Spleen (tissue), 11 donors: ENCODE results near the gene LRRC8D. TPM values are rescaled to one million over a fixed set of nuclear protein-coding genes. Genes with fewer than 3 reads are reported as not detected.

Experiments used
- DNase-seq: peaks from one replicate; pipeline ENCODE4 v3.0.0-alpha.2; 2020
- H3K27ac ChIP-seq, 8 donors: fragments of 200-600 bp; sonication (generic) in 7 of 8; 1 replicate in 4 of 8; 2 replicates in 4 of 8; pipeline versions ENCODE4 v1.5.0 to v1.8.0; 2016 to 2021; ENCODE audit warnings: inconsistent platforms in 4 of 8, mild to moderate bottlenecking in 4 of 8, moderate library complexity in 1 of 8
- H3K27me3 ChIP-seq, 7 donors: fragments of 200-600 bp; sonication (generic) in 6 of 7; replicated peaks in 1 of 7; 1 replicate in 4 of 7; 2 replicates in 3 of 7; pipeline versions ENCODE4 v1.5.0 to v1.8.0; 2016 to 2021; ENCODE audit warnings: inconsistent platforms in 3 of 7, mild to moderate bottlenecking in 1 of 7
- H3K36me3 ChIP-seq, 6 donors: fragments of 200-600 bp; sonication (generic) in 5 of 6; 1 replicate in 4 of 6; 2 replicates in 2 of 6; pipeline versions ENCODE4 v1.5.0 to v1.8.0; 2016 to 2021; ENCODE audit warnings: inconsistent platforms in 2 of 6
- H3K4me1 ChIP-seq, 6 donors: fragments of 200-600 bp; sonication (generic) in 5 of 6; 1 replicate in 3 of 6; 2 replicates in 3 of 6; pipeline versions ENCODE4 v1.5.0 to v1.8.0; 2016 to 2021; ENCODE audit warnings: inconsistent platforms in 3 of 6
- H3K4me3 ChIP-seq, 8 donors: fragments of 200-600 bp; sonication (generic) in 7 of 8; 1 replicate in 4 of 8; 2 replicates in 4 of 8; pipeline versions ENCODE4 v1.5.0 to v1.8.0; 2016 to 2021; ENCODE audit warnings: inconsistent platforms in 4 of 8, mild to moderate bottlenecking in 4 of 8, moderate library complexity in 2 of 8
- H3K9me3 ChIP-seq, 8 donors: fragments of 200-600 bp; sonication (generic) in 7 of 8; 1 replicate in 4 of 8; 2 replicates in 4 of 8; pipeline versions ENCODE4 v1.5.0 to v1.8.0; 2016 to 2021; ENCODE audit warnings: inconsistent platforms in 4 of 8
- POLR2A ChIP-seq, 3 donors: fragments of 450-650 bp; IDR thresholded peaks; one replicate each; pipeline ENCODE4 v1.5.1; 2017; ENCODE audit warnings: antibody characterized with exemption in 3 of 3, mild to moderate bottlenecking in 1 of 3
- POLR2AphosphoS5 ChIP-seq, 3 donors: sonication (generic); formaldehyde crosslinking; IDR thresholded peaks; one replicate each; pipeline ENCODE4 v1.5.1; 2017; ENCODE audit warnings: antibody characterized with exemption in 3 of 3
- WGBS, 5 donors: extraction: QIAGEN DNeasy Blood & Tissue Kit in 3 of 5; methylation state at CpG; one replicate each; pipeline versions ENCODE4 v1.1.5 to v1.1.7; 2013 to 2018; 5-methylcytosine and 5-hydroxymethylcytosine counted together
- intact Hi-C: fragments of 100-400 bp; cut with DNase I; formaldehyde crosslinking; loops from one replicate; pipeline ENCODE4 v1.15.0; 2023; ENCODE audit warnings: low total_unique reads
- polyA plus RNA-seq, 3 donors: library from polyadenylated mRNA; stranded (reverse); fragments of 200-250 nt; gene quantifications; one replicate each; pipeline ENCODE4 v1.2.1, GENCODE V29; 2013
- total RNA-seq, 7 donors: library from RNA; depleted of rRNA in 3 of 7; stranded (reverse); fragments of >200 nt in 3 of 7; fragmentation: NEBNext Ultra II Directional in 4 of 7; extraction: Animal tissue kit (Norgen Biotek cat#: 25700) in 4 of 7; gene quantifications; one replicate each; pipeline versions ENCODE4 v1.1.0 to v1.2.1, GENCODE V29; 2016 to 2021
- TF ChIP-seq, protein P1 (sequence below), 11 experiments: fragments of 200-600 bp in 7 of 11; fragments of 450-650 bp in 4 of 11; sonication (generic) in 4 of 11; IDR thresholded peaks in 8 of 11; conservative IDR thresholded peaks in 3 of 11; 1 replicate in 7 of 11; 2 replicates in 4 of 11; pipeline versions ENCODE4 v1.4.0 to v1.8.0; 2016 to 2021; ENCODE audit warnings: antibody characterized with exemption in 11 of 11, inconsistent platforms in 4 of 11, mild to moderate bottlenecking in 1 of 11
- donor health status: healthy with polysubstance abuse.
- donor health status: DM: no; HTN: no; CAD: no; lungs with moderate emphysema.
- donor health status: DM: no; HTN: no; CAD: no.
- donor health status: Bipolar disorder and iron deficiency.
- donor health status: healthy.
- donor health status: DM: no; HTN: no; CAD: no.
- donor health status: DM: yes; HTN: yes; CAD: no.

LRRC8D gene
- total and polyA plus RNA-seq, 10 donors = 12.8 to 42.0 (median 34.5) TPM

DNA sequence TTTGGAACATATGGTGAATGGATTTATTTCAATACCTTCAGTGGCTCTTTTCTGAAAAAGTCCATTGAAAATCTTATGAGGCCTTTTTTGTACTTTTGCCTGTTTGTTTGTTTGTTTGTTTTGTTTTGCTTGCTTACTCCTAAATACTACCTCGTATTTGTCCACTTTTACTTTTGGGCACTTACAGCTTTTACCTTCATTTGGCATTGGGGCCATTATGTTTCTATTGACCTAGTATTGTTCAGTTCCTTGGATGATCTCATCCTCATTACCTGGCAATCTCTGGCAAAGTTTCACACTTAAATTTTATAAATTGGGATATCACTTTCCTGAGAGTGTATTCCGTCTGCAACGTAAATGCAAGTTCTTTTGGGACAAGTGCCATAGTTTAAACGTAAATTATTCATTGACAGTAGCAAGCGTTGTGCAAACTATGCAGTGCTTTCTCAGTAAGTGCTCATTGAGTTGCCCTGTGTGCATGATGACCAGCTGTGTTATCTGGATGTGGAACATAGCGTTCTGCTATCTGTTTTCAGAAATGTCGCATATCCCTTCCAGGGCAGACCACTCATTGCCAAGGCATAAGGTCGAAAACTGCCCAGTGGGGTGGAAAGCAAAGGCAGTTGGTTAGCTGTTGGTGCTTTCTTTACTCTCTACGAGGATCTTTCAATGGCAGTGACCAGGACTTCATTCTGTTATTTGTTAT is 51.1 kb downstream of the LRRC8D start:
- peaks cover 0 to 43% (median 15%) of the 10 kb centered on the region in 6 donors for H3K36me3 ChIP-seq
- intact Hi-C loops = no loop called here
- no peaks in the 10 kb centered on the region for H3K9me3 ChIP-seq
- TF ChIP-seq, protein P1, sequence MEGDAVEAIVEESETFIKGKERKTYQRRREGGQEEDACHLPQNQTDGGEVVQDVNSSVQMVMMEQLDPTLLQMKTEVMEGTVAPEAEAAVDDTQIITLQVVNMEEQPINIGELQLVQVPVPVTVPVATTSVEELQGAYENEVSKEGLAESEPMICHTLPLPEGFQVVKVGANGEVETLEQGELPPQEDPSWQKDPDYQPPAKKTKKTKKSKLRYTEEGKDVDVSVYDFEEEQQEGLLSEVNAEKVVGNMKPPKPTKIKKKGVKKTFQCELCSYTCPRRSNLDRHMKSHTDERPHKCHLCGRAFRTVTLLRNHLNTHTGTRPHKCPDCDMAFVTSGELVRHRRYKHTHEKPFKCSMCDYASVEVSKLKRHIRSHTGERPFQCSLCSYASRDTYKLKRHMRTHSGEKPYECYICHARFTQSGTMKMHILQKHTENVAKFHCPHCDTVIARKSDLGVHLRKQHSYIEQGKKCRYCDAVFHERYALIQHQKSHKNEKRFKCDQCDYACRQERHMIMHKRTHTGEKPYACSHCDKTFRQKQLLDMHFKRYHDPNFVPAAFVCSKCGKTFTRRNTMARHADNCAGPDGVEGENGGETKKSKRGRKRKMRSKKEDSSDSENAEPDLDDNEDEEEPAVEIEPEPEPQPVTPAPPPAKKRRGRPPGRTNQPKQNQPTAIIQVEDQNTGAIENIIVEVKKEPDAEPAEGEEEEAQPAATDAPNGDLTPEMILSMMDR (IDR thresholded peaks at IDR 0.05 in 8 of 11, conservative IDR thresholded peaks at IDR 0.05 in 3 of 11) = no peak
- TF ChIP-seq POLR2A (IDR thresholded peaks at IDR 0.05) (no peak), POLR2AphosphoS5 (IDR thresholded peaks at IDR 0.05) (no peak)
- no peak overlapping the region for H3K4me3 ChIP-seq
- DNase-seq = no peak
- H3K27me3 ChIP-seq = no peaks in the 10 kb centered on the region
- 93 to 98% (median 94%) methylated on average over 9 of the region's 9 CpGs for WGBS, 5 donors
- H3K4me1 ChIP-seq = peaks cover 0 to 55% (median 1%) of the 10 kb centered on the region in 6 donors
- H3K27ac ChIP-seq = no peak overlapping the region

DNA sequence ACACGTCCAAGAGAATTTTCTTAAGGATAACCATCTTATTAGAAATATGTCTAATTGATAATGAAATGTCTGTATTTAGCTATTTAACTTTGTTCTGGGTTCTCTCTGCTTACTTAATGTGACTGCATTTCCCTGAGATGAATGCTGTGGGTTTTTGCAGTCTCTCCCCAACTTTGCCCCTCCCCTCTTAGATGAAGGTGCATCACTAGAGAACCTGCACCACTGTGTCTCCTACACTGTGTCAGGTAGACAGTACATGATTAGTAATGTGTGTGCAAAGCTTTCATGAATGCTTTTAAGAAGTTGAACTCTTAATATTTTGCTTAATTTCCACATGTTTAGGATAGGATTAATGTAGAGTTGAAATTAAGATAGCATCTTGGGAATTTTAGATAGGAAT is 51.7 kb downstream of the LRRC8D start:
- 21 to 89% (median 49%) methylated on average over 1 of the region's 1 CpG for WGBS, 5 donors
- Histone ChIP-seq H3K27ac (no peak overlapping the region), H3K4me3 (no peak overlapping the region), H3K27me3 (no peaks in the 10 kb centered on the region), H3K9me3 (no peaks in the 10 kb centered on the region), H3K4me1 (peaks cover 0 to 60% (median 5%) of the 10 kb centered on the region in 6 donors), H3K36me3 (peaks cover 0 to 39% (median 15%) of the 10 kb centered on the region in 6 donors)
- TF ChIP-seq, protein P1 (IDR thresholded peaks at IDR 0.05 in 8 of 11, conservative IDR thresholded peaks at IDR 0.05 in 3 of 11) = no peak
- TF ChIP-seq POLR2AphosphoS5 (IDR thresholded peaks at IDR 0.05) (no peak), POLR2A (IDR thresholded peaks at IDR 0.05) (no peak)
- no peak for DNase-seq
- intact Hi-C loops = no loop called here

DNA sequence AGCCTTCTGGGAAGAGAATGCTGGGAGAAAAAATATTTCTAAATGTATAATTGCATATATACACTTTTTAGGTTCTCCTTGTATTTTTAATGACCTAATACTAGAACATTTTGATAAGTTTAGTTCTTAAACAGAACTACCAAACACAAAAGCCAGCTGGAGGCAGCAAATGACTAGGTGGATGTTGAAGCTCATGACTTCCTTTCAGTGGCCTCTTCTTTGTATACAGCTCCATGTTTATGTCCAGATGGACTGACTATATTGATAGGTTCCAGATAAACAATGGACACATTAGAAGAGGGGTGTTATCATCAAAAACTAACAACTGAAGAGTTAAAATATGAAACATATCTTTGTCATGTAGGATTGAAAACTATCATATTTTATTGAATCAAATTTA is 52.5 kb downstream of the LRRC8D start:
- no peaks in the 10 kb centered on the region for H3K27me3 ChIP-seq
- no peak for DNase-seq
- H3K27ac ChIP-seq = peak overlapping the region in 3 of 8 donors; percentile 9 to 27 (median 12)
- intact Hi-C loops = no loop called here
- peaks cover 0 to 36% (median 15%) of the 10 kb centered on the region in 6 donors for H3K36me3 ChIP-seq
- TF ChIP-seq, protein P1 (IDR thresholded peaks at IDR 0.05 in 8 of 11, conservative IDR thresholded peaks at IDR 0.05 in 3 of 11) = no peak
- no peak for TF ChIP-seq POLR2A (IDR thresholded peaks at IDR 0.05)
- TF ChIP-seq POLR2AphosphoS5 (IDR thresholded peaks at IDR 0.05) = no peak
- peaks cover 0 to 64% (median 5%) of the 10 kb centered on the region in 6 donors for H3K4me1 ChIP-seq
- H3K4me3 ChIP-seq = no peak overlapping the region
- no peaks in the 10 kb centered on the region for H3K9me3 ChIP-seq

DNA sequence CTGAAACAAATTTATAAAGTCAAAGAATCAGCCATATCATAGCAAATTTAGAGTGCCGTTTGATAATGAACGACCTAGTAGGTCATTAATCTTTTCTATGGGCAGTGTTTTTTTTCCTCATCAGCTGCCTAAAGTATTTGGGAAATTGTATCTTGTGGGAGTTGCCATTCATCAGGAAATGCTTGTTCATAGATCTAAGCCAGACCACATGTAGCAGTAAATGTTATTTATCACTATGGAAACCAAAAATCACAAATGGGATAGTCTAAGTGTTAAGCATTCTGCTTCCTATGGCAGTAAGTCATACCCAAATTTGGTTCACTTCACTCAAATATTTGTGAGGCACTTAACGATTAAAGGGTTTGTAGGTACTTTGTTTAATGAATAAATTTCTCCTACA is 52.9 kb downstream of the LRRC8D start:
- DNase-seq = no peak

More for the DNA sequence above, 52.9 kb downstream of the LRRC8D start:
- Histone ChIP-seq H3K4me1 (peaks cover 0 to 61% (median 5%) of the 10 kb centered on the region in 6 donors), H3K36me3 (peaks cover 0 to 31% (median 15%) of the 10 kb centered on the region in 6 donors), H3K9me3 (no peaks in the 10 kb centered on the region), H3K27me3 (no peaks in the 10 kb centered on the region), H3K4me3 (no peak overlapping the region), H3K27ac (peak overlapping the region in 4 of 8 donors; percentile 13 to 36 (median 27))
- TF ChIP-seq, protein P1 (IDR thresholded peaks at IDR 0.05 in 8 of 11, conservative IDR thresholded peaks at IDR 0.05 in 3 of 11) = no peak
- TF ChIP-seq POLR2A (IDR thresholded peaks at IDR 0.05) (no peak), POLR2AphosphoS5 (IDR thresholded peaks at IDR 0.05) (no peak)
- 46 to 65% (median 55%) methylated on average over 3 of the region's 3 CpGs for WGBS, 5 donors
- intact Hi-C loops = no loop called here
